Activated T-cell treated with anti-CD3 and anti-CD28 coated beads for 4 hours (primary cell): ENCODE data around the gene UGGT2.
"Not testable (repeated sequence)": the region's sequence is repeated elsewhere in the genome, so short reads cannot be mapped to it uniquely, and the experiment has no call there.

Experiments used
- DNase-seq: peaks from one replicate; pipeline ENCODE4 v3.0.0-alpha.2; 2020

UGGT2 gene

GRCh38 chr13:95793018-95793555 is 260.1 kb downstream of the UGGT2 start:
- no peak for DNase-seq

DNA sequence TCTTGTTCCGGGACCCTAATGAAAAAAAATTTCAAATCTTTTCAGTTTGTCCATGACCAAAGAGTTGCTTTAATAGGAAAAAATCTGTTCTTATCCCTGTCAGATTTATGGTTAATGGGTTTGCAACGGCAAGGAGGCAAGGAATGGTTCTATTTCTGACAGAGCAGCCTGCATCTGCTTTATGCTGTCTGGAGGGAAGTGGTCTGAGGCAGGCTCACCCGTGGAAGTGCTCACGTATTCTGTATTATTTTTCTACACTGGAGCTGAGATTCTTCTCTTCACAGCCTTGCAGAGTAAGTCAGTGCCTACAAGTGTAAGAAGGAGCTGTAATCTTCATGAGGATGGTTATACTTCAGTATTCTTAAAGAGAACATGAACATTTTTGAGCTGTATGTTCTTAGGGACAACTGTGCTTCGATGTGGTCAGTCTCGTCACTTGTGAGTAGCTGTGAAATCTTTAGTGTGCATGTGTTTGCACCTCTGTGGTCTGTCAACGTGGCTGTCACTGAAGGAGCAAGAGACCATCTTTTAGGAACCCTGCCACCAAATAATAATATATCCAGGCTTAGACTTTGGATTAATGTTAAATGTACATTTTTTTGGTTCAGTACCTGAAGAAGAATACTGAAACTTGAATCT is 262.0 kb downstream of the UGGT2 start:
- no peak for DNase-seq

DNA sequence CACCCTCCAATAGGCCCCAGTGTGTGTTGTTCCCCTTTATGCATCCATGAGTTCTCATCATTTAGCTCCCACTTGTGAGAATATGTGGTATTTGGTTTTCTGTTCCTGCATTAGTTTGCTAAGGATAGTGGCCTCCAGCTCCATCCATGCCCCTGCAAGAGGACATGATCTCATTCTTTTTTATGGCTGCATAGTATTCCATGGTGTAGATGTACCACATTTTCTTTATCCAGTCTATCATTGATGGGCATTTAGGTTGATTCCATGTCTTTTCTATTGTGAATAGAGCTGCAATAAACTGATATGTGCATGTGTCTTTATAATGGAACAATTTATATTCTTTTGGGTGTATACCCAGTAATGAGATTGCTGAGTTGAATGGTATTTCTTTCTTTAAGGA is 263.9 kb downstream of the UGGT2 start:
- DNase-seq = not testable (repeated sequence)

DNA sequence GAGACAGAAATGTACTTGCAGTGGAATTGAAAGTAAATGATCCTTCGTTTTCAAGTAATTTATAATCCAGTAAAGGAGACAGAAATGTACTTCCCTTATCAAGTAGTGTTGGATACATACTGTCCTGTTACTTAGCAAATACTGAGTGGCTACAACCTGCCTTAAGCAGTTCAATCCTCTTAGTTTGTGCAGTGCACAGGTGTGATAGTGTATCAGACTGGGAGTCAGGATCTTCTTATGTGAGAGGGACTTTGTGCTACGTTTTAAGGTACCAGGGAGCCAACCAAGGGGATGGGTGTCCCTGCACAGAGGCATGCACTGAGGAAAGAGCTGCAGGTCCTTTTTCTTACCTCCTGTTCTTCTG is 265.1 kb downstream of the UGGT2 start:
- no peak for DNase-seq

- DNase-seq = no peak
These were observed 265.7 kb downstream of the UGGT2 start for GRCh38 chr13:95787356-95788099.

GRCh38 chr13:95784900-95785290 is 268.3 kb downstream of the UGGT2 start:
- DNase-seq = no peak

GRCh38 chr13:95784161-95784899 is 268.9 kb downstream of the UGGT2 start:
- DNase-seq = no peak

DNA sequence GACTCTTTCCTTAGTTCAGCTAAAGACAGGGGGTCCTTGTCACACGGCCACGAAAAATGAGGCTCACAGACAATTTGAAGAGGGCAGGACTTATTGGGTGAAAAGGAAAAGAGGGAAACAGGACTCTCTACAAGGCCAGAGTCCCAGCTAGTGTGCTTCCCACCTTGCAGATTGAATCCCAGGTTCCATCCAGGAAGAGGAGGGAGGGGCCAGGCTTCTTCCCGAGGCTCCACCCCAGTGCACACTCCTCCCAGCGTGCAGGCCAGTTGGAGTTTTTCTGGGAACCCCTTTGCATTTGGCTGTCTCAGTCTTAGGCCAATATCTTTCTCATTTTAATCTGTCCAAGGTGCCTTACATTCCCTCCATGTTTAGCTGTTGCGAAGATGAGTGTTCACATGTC is 269.5 kb downstream of the UGGT2 start:
- no peak for DNase-seq

GRCh38 chr13:95781940-95782339 is 271.3 kb downstream of the UGGT2 start:
- not testable (repeated sequence) for DNase-seq

- no peak for DNase-seq
These were observed 272.2 kb downstream of the UGGT2 start for GRCh38 chr13:95781016-95781415.

DNA sequence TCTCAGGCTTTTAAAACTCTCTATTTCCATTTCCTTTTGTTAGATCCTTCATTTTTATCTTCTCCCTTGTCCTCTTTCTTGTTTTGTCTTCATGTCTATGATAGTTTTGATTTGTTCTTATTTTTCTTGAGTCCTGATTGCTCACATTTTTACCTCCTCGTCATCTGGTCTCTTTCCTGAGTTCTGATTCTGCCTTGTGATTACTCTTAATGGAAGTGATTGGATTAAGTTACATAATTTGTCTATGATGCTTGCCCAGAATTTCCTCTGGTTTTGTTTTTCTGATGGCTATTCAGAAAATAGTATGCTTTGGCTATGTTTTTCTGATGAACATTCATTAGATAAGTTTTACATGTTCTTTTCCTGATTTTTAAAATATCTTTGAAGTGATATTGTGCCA is 273.7 kb downstream of the UGGT2 start:
- no peak for DNase-seq

DNA sequence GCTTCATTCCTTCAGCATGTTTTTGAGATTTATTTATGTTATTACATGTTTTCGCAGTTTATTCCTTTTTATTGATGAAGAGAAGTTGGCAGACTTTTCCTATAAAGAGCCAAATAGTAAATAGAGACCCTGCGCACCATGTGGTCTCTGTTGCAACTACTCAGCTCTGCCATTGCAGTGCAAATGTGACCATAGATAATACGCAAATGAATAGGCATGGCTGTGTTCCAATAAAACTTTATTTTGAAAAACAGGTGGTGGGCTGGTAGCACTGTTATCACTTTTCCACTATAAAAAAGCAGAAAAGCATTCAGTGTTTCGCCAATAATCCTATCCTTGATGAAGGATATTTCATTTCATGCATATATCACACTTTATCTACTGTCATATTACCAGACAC is 281.3 kb downstream of the UGGT2 start:
- DNase-seq = no peak

DNA sequence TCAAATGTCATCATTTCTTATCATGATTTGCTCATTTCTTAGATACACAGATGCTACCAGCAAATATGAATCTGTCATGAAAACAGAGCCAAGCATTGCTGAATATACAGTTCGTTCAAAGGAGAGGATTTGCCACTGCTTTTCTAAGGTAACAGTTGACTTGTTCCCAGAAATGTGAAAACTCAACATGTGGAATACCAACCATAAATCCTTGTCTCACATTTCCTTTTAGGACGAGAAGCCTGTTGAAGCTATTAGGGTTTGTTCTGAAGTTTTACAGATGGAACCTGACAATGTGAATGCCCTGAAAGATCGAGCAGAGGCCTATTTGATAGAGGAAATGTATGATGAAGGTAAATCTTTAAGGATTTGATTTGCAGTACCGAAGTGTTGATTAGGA is 289.6 kb downstream of the UGGT2 start:
- no peak for DNase-seq

DNA sequence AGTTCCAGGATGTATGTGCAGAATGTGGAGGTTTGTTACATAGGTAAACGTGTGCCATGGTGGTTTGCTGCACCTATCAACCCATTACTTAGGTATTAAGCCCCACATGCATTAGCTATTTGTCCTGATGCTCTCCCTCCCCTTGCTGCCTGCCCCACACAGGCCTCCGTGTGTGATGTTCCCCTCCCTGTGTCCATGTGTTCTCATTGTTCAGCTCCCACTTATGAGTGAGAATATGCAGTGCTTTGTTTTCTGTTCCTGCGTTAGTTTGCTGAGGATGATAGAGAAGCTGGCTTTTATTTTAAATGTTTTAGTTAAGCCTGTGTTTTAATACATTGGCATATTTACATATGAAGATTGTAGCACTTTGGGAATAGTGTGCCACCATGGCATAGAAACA is 290.6 kb downstream of the UGGT2 start:
- not testable (repeated sequence) for DNase-seq

GRCh38 chr13:95756072-95756471 is 297.1 kb downstream of the UGGT2 start:
- DNase-seq = no peak

DNA sequence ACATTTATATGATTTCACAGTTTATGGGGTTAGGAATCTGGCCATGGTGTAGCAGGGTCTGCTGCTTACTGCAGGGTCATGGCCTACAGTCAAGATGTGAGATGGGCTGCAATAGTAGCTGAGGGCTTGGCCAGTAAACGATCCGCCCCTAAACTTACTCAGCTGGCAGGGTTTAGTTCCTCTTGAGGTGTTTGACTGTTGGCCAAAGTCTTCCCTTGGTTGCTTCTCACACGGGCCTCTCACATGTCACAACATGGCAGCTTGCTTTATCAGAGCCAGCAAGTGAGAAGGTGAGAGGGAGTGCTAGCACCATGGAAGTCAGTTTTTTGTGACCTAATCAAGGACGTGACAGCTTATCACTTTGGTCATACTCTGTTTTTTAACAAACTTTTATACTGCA is 299.1 kb downstream of the UGGT2 start:
- no peak for DNase-seq

- no peak for DNase-seq
These were observed 300.5 kb downstream of the UGGT2 start for GRCh38 chr13:95752677-95753076.
